NCI-H82 (cell line): Measurements from ENCODE around the gene MAPK4.
"Not testable (repeated sequence)": the region's sequence is repeated elsewhere in the genome, so short reads cannot be mapped to it uniquely, and the experiment has no call there.

Source experiments
- DNase-seq: peaks from one replicate; lab custom pipeline; 2025; lab: John Stamatoyannopoulos, UW

MAPK4 gene

GRCh38 chr18:50573679-50574078, 13.8 kb downstream of the MAPK4 start:
- DNase-seq = peak; percentile 3

GRCh38 chr18:50578030-50578429, 18.1 kb downstream of the MAPK4 start:
- no peak for DNase-seq

GRCh38 chr18:50578651-50579050, 18.8 kb downstream of the MAPK4 start:
- DNase-seq = no peak

GRCh38 chr18:50579061-50579774, 19.3 kb downstream of the MAPK4 start:
- DNase-seq = no peak

GRCh38 chr18:50581517-50581916, 21.6 kb downstream of the MAPK4 start:
- no peak for DNase-seq

GRCh38 chr18:50582500-50582899, 22.6 kb downstream of the MAPK4 start:
- DNase-seq = no peak

GRCh38 chr18:50586710-50587109, 26.8 kb downstream of the MAPK4 start:
- DNase-seq = no peak

GRCh38 chr18:50590593-50590992, 30.7 kb downstream of the MAPK4 start:
- DNase-seq = no peak

- no peak for DNase-seq
These were observed 34.1 kb downstream of the MAPK4 start for GRCh38 chr18:50594012-50594411.

- DNase-seq = no peak
These were observed 35.1 kb downstream of the MAPK4 start for GRCh38 chr18:50594942-50595341.

- DNase-seq = no peak
These were observed 42.6 kb downstream of the MAPK4 start for GRCh38 chr18:50602466-50602865.

- DNase-seq = no peak
These were observed 46.7 kb downstream of the MAPK4 start for GRCh38 chr18:50606609-50607008.

GRCh38 chr18:50607378-50607926, 47.6 kb downstream of the MAPK4 start:
- DNase-seq = no peak

- DNase-seq = not testable (repeated sequence)
These were observed 49.3 kb downstream of the MAPK4 start for GRCh38 chr18:50609171-50609570.

GRCh38 chr18:50610349-50610748, 50.5 kb downstream of the MAPK4 start:
- DNase-seq = no peak

- DNase-seq = no peak
These were observed 51.6 kb downstream of the MAPK4 start for GRCh38 chr18:50611529-50611941.

GRCh38 chr18:50614838-50615237, 55.0 kb downstream of the MAPK4 start:
- no peak for DNase-seq

- peak; percentile 26 for DNase-seq
These were observed 56.7 kb downstream of the MAPK4 start for GRCh38 chr18:50616484-50617048.

GRCh38 chr18:50619861-50620275, 60.0 kb downstream of the MAPK4 start:
- DNase-seq = no peak

- no peak for DNase-seq
These were observed 60.4 kb downstream of the MAPK4 start for GRCh38 chr18:50620319-50620718.

- DNase-seq = no peak
These were observed 61.5 kb downstream of the MAPK4 start for GRCh38 chr18:50621366-50621765.

GRCh38 chr18:50622320-50622719, 62.4 kb downstream of the MAPK4 start:
- no peak for DNase-seq

GRCh38 chr18:50622865-50623393, 63.0 kb downstream of the MAPK4 start:
- no peak for DNase-seq
